ENCODE measurements around the gene REV3L.

REV3L gene, protein sequence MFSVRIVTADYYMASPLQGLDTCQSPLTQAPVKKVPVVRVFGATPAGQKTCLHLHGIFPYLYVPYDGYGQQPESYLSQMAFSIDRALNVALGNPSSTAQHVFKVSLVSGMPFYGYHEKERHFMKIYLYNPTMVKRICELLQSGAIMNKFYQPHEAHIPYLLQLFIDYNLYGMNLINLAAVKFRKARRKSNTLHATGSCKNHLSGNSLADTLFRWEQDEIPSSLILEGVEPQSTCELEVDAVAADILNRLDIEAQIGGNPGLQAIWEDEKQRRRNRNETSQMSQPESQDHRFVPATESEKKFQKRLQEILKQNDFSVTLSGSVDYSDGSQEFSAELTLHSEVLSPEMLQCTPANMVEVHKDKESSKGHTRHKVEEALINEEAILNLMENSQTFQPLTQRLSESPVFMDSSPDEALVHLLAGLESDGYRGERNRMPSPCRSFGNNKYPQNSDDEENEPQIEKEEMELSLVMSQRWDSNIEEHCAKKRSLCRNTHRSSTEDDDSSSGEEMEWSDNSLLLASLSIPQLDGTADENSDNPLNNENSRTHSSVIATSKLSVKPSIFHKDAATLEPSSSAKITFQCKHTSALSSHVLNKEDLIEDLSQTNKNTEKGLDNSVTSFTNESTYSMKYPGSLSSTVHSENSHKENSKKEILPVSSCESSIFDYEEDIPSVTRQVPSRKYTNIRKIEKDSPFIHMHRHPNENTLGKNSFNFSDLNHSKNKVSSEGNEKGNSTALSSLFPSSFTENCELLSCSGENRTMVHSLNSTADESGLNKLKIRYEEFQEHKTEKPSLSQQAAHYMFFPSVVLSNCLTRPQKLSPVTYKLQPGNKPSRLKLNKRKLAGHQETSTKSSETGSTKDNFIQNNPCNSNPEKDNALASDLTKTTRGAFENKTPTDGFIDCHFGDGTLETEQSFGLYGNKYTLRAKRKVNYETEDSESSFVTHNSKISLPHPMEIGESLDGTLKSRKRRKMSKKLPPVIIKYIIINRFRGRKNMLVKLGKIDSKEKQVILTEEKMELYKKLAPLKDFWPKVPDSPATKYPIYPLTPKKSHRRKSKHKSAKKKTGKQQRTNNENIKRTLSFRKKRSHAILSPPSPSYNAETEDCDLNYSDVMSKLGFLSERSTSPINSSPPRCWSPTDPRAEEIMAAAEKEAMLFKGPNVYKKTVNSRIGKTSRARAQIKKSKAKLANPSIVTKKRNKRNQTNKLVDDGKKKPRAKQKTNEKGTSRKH (N-terminal part only)

DNA sequence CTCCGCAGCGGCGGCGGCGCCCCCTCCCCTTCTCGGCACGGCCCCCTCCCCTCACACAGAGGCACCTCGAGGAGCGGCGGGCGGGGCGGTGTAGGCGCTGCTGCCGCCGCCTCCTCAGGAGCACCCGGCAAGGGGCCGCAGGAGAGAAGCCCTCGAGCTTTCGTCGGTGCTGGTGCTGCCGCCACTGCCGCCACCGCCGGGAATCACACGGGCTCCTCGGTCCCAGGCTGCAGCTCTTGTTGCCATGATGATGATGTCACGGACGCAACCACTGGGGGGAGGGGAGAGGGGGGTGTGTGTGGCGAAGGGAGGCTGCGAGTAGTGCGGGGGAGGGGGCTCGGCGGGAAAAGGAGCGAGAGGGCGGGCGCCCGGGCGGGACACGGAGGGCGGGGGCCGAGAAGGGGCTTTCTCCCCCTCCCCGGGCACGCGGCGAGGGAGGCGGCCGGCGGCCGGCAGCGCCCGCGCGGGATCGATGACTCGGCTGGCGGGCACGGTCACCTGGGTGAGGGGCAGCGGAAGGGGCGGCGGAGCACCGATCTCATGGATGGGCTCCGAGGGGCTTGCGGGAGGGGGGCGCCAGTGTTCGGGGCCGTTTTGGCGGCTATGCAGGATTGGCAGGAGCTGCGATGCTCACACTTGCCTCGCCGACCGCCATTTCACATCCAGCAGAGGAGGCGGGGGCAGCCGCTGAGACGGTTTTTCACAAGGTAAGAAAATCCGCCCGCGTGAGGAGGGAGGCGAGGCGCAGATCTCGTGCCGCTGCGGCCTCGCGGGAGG is at the start of gene REV3L:
Gene REV3L, minus strand, starts transcription at position 260 of the 777 bp plus-strand sequence. CDS start 330 bp downstream, outside the sequence.
- H3K4me3 ChIP-seq (ENCODE audit: low read length), result peak within 1 kb of the TSS; percentile 98
- peak; percentile 92 for DNase-seq (ENCODE audit: low read depth)
- H3K4me1 ChIP-seq (ENCODE audit: control insufficient read depth, insufficient read depth, low read length), result peaks cover 23% of the 10 kb centered on the region
- H3K9me3 ChIP-seq (ENCODE audit: control insufficient read depth, low read length), result no peaks in the 10 kb centered on the region
- no peaks in the 10 kb centered on the region for H3K36me3 ChIP-seq (ENCODE audit: control insufficient read depth, insufficient read depth, low read length, severe bottlenecking)
- no peaks in the 10 kb centered on the region for H3K27me3 ChIP-seq (replicated peaks; ENCODE audit: control insufficient read depth, insufficient read depth, low read length)
- H3K9ac ChIP-seq (ENCODE audit: low read length), result peak within 1 kb of the TSS; percentile 95

DNA sequence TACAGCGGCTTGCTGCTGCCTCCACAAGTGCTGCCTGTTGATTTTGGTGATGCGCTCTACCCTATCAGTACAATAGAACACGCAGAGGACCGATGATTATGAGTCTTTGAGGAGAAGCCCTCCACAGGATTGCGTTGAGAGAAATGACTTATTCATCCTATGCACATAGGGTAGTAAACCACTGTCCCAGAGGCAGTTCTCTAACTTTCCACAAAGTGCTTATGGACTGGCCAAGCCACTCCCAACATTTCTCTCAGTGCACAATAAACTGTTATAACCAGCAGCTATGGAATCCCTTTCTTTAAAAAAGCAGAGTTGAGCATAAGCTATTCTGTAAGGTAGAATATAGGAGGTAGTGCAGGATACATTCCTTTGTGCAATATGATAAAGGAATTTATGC is 48.2 kb upstream of the REV3L start:
- H3K4me3 ChIP-seq (ENCODE audit: low read length), result no peak overlapping the region
- no peaks in the 10 kb centered on the region for H3K27me3 ChIP-seq (replicated peaks; ENCODE audit: control insufficient read depth, insufficient read depth, low read length)
- DNase-seq (ENCODE audit: low read depth), result no peak
- no peaks in the 10 kb centered on the region for H3K9me3 ChIP-seq (ENCODE audit: control insufficient read depth, low read length)
- H3K4me1 ChIP-seq (ENCODE audit: control insufficient read depth, insufficient read depth, low read length), result peaks cover 19% of the 10 kb centered on the region
- no peaks in the 10 kb centered on the region for H3K36me3 ChIP-seq (ENCODE audit: control insufficient read depth, insufficient read depth, low read length, severe bottlenecking)
- H3K9ac ChIP-seq (ENCODE audit: low read length), result no peak overlapping the region

DNA sequence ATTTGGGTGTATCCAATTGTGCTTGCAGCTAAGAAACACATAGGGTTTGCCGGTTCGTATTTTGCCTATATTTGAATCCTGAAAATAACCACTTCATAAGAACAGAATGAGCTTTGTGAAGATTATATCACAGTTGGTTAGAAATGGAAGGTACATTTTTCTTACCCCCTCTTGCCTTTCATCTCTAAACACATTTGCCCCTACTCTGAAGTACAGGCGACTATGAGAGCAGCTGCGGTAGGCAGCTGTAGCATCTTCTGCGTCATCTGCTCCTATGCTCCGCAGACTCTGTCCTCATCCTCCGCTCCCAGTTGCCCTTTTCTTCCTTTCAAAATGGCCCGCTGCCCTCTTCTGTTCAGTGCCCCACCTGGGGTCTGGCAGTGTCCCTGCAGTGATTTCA is 47.6 kb upstream of the REV3L start:
- peaks cover 18% of the 10 kb centered on the region for H3K4me1 ChIP-seq (ENCODE audit: control insufficient read depth, insufficient read depth, low read length)
- no peaks in the 10 kb centered on the region for H3K9me3 ChIP-seq (ENCODE audit: control insufficient read depth, low read length)
- H3K36me3 ChIP-seq (ENCODE audit: control insufficient read depth, insufficient read depth, low read length, severe bottlenecking), result no peaks in the 10 kb centered on the region
- DNase-seq (ENCODE audit: low read depth), result no peak
- no peaks in the 10 kb centered on the region for H3K27me3 ChIP-seq (replicated peaks; ENCODE audit: control insufficient read depth, insufficient read depth, low read length)
- no peak overlapping the region for H3K9ac ChIP-seq (ENCODE audit: low read length)
- no peak overlapping the region for H3K4me3 ChIP-seq (ENCODE audit: low read length)

DNA sequence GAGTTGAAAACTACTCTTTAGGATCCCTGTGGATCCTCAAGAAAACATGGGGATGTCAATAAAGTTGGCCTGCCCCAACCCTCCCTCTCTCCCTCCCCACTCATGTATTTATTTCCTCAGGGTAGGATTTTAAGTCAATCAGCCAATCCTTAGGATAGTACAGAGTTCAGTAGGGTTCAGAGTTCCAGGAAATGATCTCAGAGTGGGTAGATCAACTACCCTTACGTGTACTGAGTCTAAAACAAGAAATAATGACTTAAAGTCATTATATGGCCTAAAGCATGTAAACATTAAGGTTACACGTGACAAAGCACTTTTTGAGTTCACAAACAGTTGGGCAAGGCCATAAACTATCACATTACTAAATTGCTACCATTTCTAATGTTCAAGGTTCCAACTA is 47.2 kb upstream of the REV3L start:
- Histone ChIP-seq H3K4me3 (ENCODE audit: low read length) (no peak overlapping the region), H3K9me3 (ENCODE audit: control insufficient read depth, low read length) (no peaks in the 10 kb centered on the region), H3K9ac (ENCODE audit: low read length) (no peak overlapping the region), H3K27me3 (replicated peaks; ENCODE audit: control insufficient read depth, insufficient read depth, low read length) (no peaks in the 10 kb centered on the region), H3K36me3 (ENCODE audit: control insufficient read depth, insufficient read depth, low read length, severe bottlenecking) (no peaks in the 10 kb centered on the region), H3K4me1 (ENCODE audit: control insufficient read depth, insufficient read depth, low read length) (peaks cover 21% of the 10 kb centered on the region)
- no peak for DNase-seq (ENCODE audit: low read depth)

DNA sequence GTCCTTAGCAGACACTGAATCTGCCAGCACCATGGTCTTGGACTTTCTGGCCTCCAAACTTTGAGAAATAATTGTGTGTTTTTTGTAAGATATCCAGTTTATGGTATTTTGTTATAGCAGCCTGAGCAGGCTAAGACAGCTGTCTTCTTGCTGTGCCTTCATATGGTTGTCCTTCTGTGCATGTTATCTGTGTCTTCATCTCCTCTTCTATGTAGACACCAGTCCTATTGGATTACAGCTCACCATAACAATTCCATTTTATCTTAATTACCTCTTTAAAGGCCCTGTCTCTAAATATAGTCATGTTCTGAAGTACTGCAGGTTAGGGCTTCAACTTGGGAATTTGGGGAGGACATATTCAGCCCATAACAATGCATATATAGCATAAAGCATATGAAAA is 44.3 kb upstream of the REV3L start:
- no peak overlapping the region for H3K9ac ChIP-seq (ENCODE audit: low read length)
- H3K4me1 ChIP-seq (ENCODE audit: control insufficient read depth, insufficient read depth, low read length), result peaks cover 28% of the 10 kb centered on the region
- H3K9me3 ChIP-seq (ENCODE audit: control insufficient read depth, low read length), result no peaks in the 10 kb centered on the region
- H3K4me3 ChIP-seq (ENCODE audit: low read length), result no peak overlapping the region
- H3K36me3 ChIP-seq (ENCODE audit: control insufficient read depth, insufficient read depth, low read length, severe bottlenecking), result no peaks in the 10 kb centered on the region
- DNase-seq (ENCODE audit: low read depth), result no peak
- H3K27me3 ChIP-seq (replicated peaks; ENCODE audit: control insufficient read depth, insufficient read depth, low read length), result no peaks in the 10 kb centered on the region

DNA sequence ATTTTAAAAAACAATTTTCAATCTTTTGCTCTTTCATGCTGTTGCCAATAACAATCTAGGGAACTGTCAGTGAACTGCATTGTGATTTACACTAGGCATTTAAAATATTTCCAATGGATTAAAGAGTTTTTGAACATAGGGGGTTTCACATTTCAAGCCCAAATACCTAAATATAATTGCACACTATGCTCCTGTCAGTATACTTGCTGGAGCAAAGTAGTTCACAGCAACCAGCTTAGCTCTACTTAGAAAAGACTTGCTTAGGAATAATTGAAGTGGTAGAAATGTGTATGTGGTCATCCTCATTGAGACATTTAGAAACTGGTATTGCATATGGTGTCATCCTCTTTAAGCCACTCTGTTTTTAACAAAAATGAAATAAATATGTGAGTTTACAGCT is 41.7 kb upstream of the REV3L start:
- peaks cover 19% of the 10 kb centered on the region for H3K4me1 ChIP-seq (ENCODE audit: control insufficient read depth, insufficient read depth, low read length)
- peaks cover 4% of the 10 kb centered on the region for H3K9me3 ChIP-seq (ENCODE audit: control insufficient read depth, low read length)
- no peak overlapping the region for H3K9ac ChIP-seq (ENCODE audit: low read length)
- no peaks in the 10 kb centered on the region for H3K27me3 ChIP-seq (replicated peaks; ENCODE audit: control insufficient read depth, insufficient read depth, low read length)
- H3K4me3 ChIP-seq (ENCODE audit: low read length), result no peak overlapping the region
- no peaks in the 10 kb centered on the region for H3K36me3 ChIP-seq (ENCODE audit: control insufficient read depth, insufficient read depth, low read length, severe bottlenecking)
- DNase-seq (ENCODE audit: low read depth), result no peak

DNA sequence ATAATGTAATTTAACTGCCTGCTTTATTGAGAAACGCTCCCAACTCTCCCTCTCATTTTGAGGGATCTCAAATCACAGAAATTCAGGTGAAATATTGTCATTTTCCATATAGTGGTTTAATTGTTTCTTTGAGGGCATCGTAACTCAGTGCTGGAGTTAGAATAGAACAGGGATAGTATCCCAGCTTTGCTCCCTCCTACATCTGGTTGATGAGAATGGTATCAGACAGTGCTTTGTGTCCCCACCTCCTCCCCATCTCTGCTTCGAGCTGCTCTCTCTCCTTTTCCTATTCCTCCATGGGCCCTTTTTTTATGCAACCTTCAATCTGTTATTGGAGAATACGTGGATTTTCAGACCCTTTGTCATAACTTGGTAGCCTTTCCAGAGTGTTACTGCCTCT is 41.2 kb upstream of the REV3L start:
- no peaks in the 10 kb centered on the region for H3K27me3 ChIP-seq (replicated peaks; ENCODE audit: control insufficient read depth, insufficient read depth, low read length)
- peaks cover 4% of the 10 kb centered on the region for H3K9me3 ChIP-seq (ENCODE audit: control insufficient read depth, low read length)
- DNase-seq (ENCODE audit: low read depth), result no peak
- H3K4me1 ChIP-seq (ENCODE audit: control insufficient read depth, insufficient read depth, low read length), result peaks cover 19% of the 10 kb centered on the region
- no peaks in the 10 kb centered on the region for H3K36me3 ChIP-seq (ENCODE audit: control insufficient read depth, insufficient read depth, low read length, severe bottlenecking)
- no peak overlapping the region for H3K9ac ChIP-seq (ENCODE audit: low read length)
- H3K4me3 ChIP-seq (ENCODE audit: low read length), result no peak overlapping the region

DNA sequence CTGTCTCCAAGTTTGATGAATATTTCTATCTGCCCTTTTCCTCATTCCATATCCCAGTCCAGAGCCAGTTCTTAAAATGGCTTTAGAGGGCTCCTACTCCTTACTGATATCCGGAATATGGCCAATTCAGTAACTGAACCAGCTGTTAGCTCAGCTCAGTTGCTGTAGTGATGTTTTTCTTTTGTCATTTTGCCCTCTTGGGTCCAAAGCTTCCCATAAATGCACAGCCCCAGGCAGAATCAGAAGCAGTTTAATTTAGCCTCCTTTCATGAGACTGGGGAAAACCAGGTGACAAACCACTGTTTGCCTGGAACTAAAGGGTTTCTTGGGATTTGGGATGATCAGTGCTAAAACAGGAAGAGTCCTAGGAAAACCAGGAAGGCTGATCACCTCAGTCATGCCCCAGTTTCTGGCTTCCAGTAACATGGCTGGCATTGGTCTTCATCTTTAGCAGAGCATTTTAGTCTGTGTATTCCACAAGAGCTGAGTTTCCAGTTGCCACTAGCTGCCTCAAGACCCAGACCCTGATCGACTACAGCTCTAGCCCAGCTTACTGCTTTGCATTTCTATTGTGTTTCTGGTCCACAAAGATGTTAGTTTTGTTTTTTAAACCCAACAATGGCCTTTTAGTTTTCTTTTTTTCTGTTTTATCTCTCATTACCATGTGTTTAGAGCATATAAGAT is 40.6 kb upstream of the REV3L start:
- Histone ChIP-seq H3K36me3 (ENCODE audit: control insufficient read depth, insufficient read depth, low read length, severe bottlenecking) (no peaks in the 10 kb centered on the region), H3K27me3 (replicated peaks; ENCODE audit: control insufficient read depth, insufficient read depth, low read length) (no peaks in the 10 kb centered on the region), H3K9me3 (ENCODE audit: control insufficient read depth, low read length) (peaks cover 4% of the 10 kb centered on the region), H3K4me1 (ENCODE audit: control insufficient read depth, insufficient read depth, low read length) (peaks cover 19% of the 10 kb centered on the region), H3K4me3 (ENCODE audit: low read length) (no peak overlapping the region), H3K9ac (ENCODE audit: low read length) (no peak overlapping the region)
- DNase-seq (ENCODE audit: low read depth), result no peak

DNA sequence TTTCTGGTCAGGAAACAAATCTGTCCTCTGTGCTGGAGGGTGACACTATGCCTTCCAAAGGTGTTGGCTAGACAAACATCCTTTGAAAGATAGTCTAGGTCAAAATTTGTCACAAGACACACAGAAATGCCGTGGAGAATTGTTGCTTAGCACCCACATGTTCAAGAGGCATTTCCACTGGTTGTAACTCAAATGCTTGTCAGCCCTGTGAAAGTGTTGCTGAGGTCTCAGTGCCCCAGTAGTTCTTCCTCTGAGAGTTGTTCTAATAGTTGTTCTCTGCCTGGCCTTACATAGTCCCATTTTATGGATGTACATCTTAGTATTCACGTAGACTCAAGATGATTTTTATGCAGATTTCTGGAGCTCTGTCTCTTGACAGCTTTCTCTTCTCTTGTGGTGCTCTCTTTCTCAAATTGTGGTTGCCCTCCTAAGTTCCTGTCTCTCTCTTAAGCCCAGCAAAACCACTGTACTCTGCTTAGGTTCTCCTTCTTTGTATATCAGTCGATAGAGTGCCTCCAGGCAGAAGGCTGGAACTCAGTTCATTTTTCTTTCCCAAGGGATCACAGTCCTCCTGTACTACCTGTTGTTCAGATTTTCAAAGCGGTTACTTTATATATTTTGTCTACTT is 39.5 kb upstream of the REV3L start:
- H3K27me3 ChIP-seq (replicated peaks; ENCODE audit: control insufficient read depth, insufficient read depth, low read length), result no peaks in the 10 kb centered on the region
- H3K4me1 ChIP-seq (ENCODE audit: control insufficient read depth, insufficient read depth, low read length), result peaks cover 19% of the 10 kb centered on the region
- DNase-seq (ENCODE audit: low read depth), result no peak

More for the DNA sequence above, 39.5 kb upstream of the REV3L start:
- peaks cover 4% of the 10 kb centered on the region for H3K9me3 ChIP-seq (ENCODE audit: control insufficient read depth, low read length)
- H3K36me3 ChIP-seq (ENCODE audit: control insufficient read depth, insufficient read depth, low read length, severe bottlenecking), result no peaks in the 10 kb centered on the region
- no peak overlapping the region for H3K9ac ChIP-seq (ENCODE audit: low read length)
- H3K4me3 ChIP-seq (ENCODE audit: low read length), result no peak overlapping the region
